Breast epithelium (tissue), 4 donors: ENCODE measurements around the gene PCYT1B. TPM values are rescaled to one million over a fixed set of nuclear protein-coding genes. Genes with fewer than 3 reads are reported as not detected.

Experiments used
- DNase-seq, 2 donors: peaks; one replicate each; pipeline ENCODE4 v3.0.0-alpha.2; 2019; ENCODE audit warnings: low spot score in 2 of 2
- H3K27ac ChIP-seq, 2 donors: fragments of 200-600 bp; sonication (generic) in 1 of 2; one replicate each; pipeline ENCODE4 v1.5.1; 2016 to 2019; ENCODE audit warnings: mild to moderate bottlenecking in 1 of 2
- H3K27me3 ChIP-seq, 2 donors: fragments of 200-600 bp; sonication (generic) in 1 of 2; one replicate each; pipeline versions ENCODE4 v1.5.1 to v1.6.0; 2017 to 2019; ENCODE audit warnings: control low read depth in 1 of 2, mild to moderate bottlenecking in 1 of 2
- H3K36me3 ChIP-seq: fragments of 200-600 bp; one replicate; pipeline ENCODE4 v1.5.1; 2019
- H3K4me1 ChIP-seq, 2 donors: fragments of 200-600 bp; sonication (generic); one replicate each; pipeline ENCODE4 v1.5.1; 2016 to 2019; ENCODE audit warnings: control low read depth in 1 of 2
- H3K4me3 ChIP-seq, 3 donors: fragments of 200-600 bp; sonication (generic); 1 replicate in 2 of 3; 2 replicates in 1 of 3; pipeline ENCODE4 v1.5.1; 2016 to 2019; ENCODE audit warnings: mild to moderate bottlenecking in 3 of 3, moderate library complexity in 2 of 3
- H3K9me3 ChIP-seq, 2 donors: fragments of 200-600 bp; sonication (generic) in 1 of 2; one replicate each; pipeline ENCODE4 v1.5.1; 2016 to 2019; ENCODE audit warnings: control low read depth in 1 of 2
- CTCF ChIP-seq, 3 donors: fragments of 450-650 bp; IDR thresholded peaks; one replicate each; pipeline ENCODE4 v1.5.1; 2016 to 2017; ENCODE audit warnings: antibody characterized with exemption in 3 of 3, mild to moderate bottlenecking in 3 of 3, moderate library complexity in 3 of 3
- POLR2A ChIP-seq: fragments of 450-650 bp; IDR thresholded peaks from one replicate; pipeline ENCODE4 v1.6.1; 2016; ENCODE audit warnings: antibody characterized with exemption, mild to moderate bottlenecking, moderate library complexity
- POLR2AphosphoS5 ChIP-seq, 3 donors: sonication (generic); formaldehyde crosslinking; IDR thresholded peaks; one replicate each; pipeline ENCODE4 v1.6.1; 2017; ENCODE audit warnings: antibody characterized with exemption in 3 of 3
- intact Hi-C: fragments of 100-400 bp; cut with DNase I; formaldehyde crosslinking; loops from one replicate; pipeline ENCODE4 v1.15.1; 2023; ENCODE audit warnings: low total_unique reads
- total RNA-seq, 3 donors: library from RNA; depleted of rRNA; stranded (reverse); fragments of >200 nt; gene quantifications; one replicate each; pipeline ENCODE4 v1.1.0, GENCODE V29; 2016

The PCYT1B gene
- total RNA-seq, 3 donors from 2014 or later = 0.16 to 0.73 (median 0.33) TPM

- H3K27ac ChIP-seq = no peak overlapping the region
- no peaks in the 10 kb centered on the region for H3K9me3 ChIP-seq
- no peaks in the 10 kb centered on the region for H3K4me1 ChIP-seq
- H3K36me3 ChIP-seq = no peaks in the 10 kb centered on the region
- intact Hi-C loops = no loop called here
- DNase-seq = no peak
- H3K27me3 ChIP-seq = peaks cover 0 to 32% of the 10 kb centered on the region in 2 donors
- H3K4me3 ChIP-seq = no peak overlapping the region
- TF ChIP-seq CTCF (IDR thresholded peaks at IDR 0.05) (no peak), POLR2A (no peak), POLR2AphosphoS5 (IDR thresholded peaks at IDR 0.05) (no peak)
Measured at GRCh38 chrX:24668111-24668510, 21.0 kb upstream of the PCYT1B start.

- TF ChIP-seq CTCF (IDR thresholded peaks at IDR 0.05) (no peak), POLR2AphosphoS5 (IDR thresholded peaks at IDR 0.05) (no peak), POLR2A (no peak)
- H3K4me3 ChIP-seq = no peak overlapping the region
Measured at GRCh38 chrX:24662352-24662751, 15.2 kb upstream of the PCYT1B start.

GRCh38 chrX:24661292-24661691 is 14.1 kb upstream of the PCYT1B start:
- Histone ChIP-seq H3K27ac (no peak overlapping the region), H3K36me3 (no peaks in the 10 kb centered on the region), H3K4me1 (no peaks in the 10 kb centered on the region), H3K9me3 (no peaks in the 10 kb centered on the region), H3K27me3 (peaks cover 0 to 32% of the 10 kb centered on the region in 2 donors), H3K4me3 (no peak overlapping the region)
- no peak for DNase-seq
- intact Hi-C loops = no loop called here
- no peak for TF ChIP-seq POLR2A
- no peak for TF ChIP-seq CTCF (IDR thresholded peaks at IDR 0.05)

More at GRCh38 chrX:24662352-24662751, 15.2 kb upstream of the PCYT1B start:
- Histone ChIP-seq H3K27ac (no peak overlapping the region), H3K36me3 (no peaks in the 10 kb centered on the region), H3K27me3 (peaks cover 0 to 37% of the 10 kb centered on the region in 2 donors), H3K9me3 (no peaks in the 10 kb centered on the region), H3K4me1 (no peaks in the 10 kb centered on the region)
- intact Hi-C loops = no loop called here
- DNase-seq = no peak

GRCh38 chrX:24659646-24660045 is 12.5 kb upstream of the PCYT1B start:
- Histone ChIP-seq H3K9me3 (no peaks in the 10 kb centered on the region), H3K36me3 (no peaks in the 10 kb centered on the region), H3K4me3 (no peak overlapping the region), H3K4me1 (no peaks in the 10 kb centered on the region), H3K27ac (no peak overlapping the region), H3K27me3 (peaks cover 0 to 32% of the 10 kb centered on the region in 2 donors)
- intact Hi-C loops = no loop called here
- DNase-seq = no peak
- TF ChIP-seq POLR2AphosphoS5 (IDR thresholded peaks at IDR 0.05) (no peak), CTCF (IDR thresholded peaks at IDR 0.05) (no peak), POLR2A (no peak)

- no peak for DNase-seq
- H3K4me1 ChIP-seq = no peaks in the 10 kb centered on the region
- TF ChIP-seq POLR2AphosphoS5 (IDR thresholded peaks at IDR 0.05) (no peak), CTCF (IDR thresholded peaks at IDR 0.05) (no peak), POLR2A (no peak)
Measured at GRCh38 chrX:24659106-24659505, 12.0 kb upstream of the PCYT1B start.

More at GRCh38 chrX:24659106-24659505, 12.0 kb upstream of the PCYT1B start:
- Histone ChIP-seq H3K9me3 (no peaks in the 10 kb centered on the region), H3K27me3 (peaks cover 0 to 30% of the 10 kb centered on the region in 2 donors), H3K27ac (no peak overlapping the region), H3K36me3 (no peaks in the 10 kb centered on the region), H3K4me3 (no peak overlapping the region)
- intact Hi-C loops = no loop called here
